Cardiac muscle cell (in vitro differentiated cells and primary cell): ENCODE measurements around the gene CTTNBP2NL. TPM values are rescaled to one million over a fixed set of nuclear protein-coding genes. Genes with fewer than 3 reads are reported as not detected.

Experiments used
- DNase-seq, 2 donors: peaks; one replicate each; pipeline versions ENCODE4 v3.0.0 to v3.0.0-alpha.2; 2010 to 2017; ENCODE audit warnings: low read depth in 1 of 2, low spot score in 1 of 2
- H3K27ac ChIP-seq: fragments of 200-600 bp; sonication (generic); 2 replicates; pipeline ENCODE4 v1.5.1; 2016
- H3K27me3 ChIP-seq: fragments of 200-600 bp; sonication (generic); 2 replicates; pipeline ENCODE4 v1.6.0; 2016; ENCODE audit warnings: control low read depth
- H3K36me3 ChIP-seq: fragments of 200-600 bp; sonication (generic); 2 replicates; pipeline ENCODE4 v1.5.1; 2016; ENCODE audit warnings: control low read depth
- H3K4me1 ChIP-seq: fragments of 200-600 bp; sonication (generic); 2 replicates; pipeline ENCODE4 v1.8.1; 2017; ENCODE audit warnings: low read depth, mild to moderate bottlenecking, mixed run types
- H3K4me3 ChIP-seq: fragments of 200-600 bp; sonication (generic); 2 replicates; pipeline ENCODE4 v1.5.1; 2016; ENCODE audit warnings: mild to moderate bottlenecking
- H3K9me3 ChIP-seq: fragments of 200-600 bp; sonication (generic); 2 replicates; pipeline ENCODE4 v1.5.1; 2017; ENCODE audit warnings: low read depth, mild to moderate bottlenecking, control low read depth
- polyA plus RNA-seq: library from polyadenylated mRNA; unstranded; fragments of >200 nt; fragmentation: Nextera tagmentation; extraction: Ambion mirVana; gene quantifications from 2 replicates; pipeline ENCODE4 v1.2.1, GENCODE V29; 2016
- total RNA-seq: library from RNA; depleted of rRNA; stranded (reverse); fragments of >200 nt; gene quantifications from 2 replicates; pipeline ENCODE4 v1.2.3, GENCODE V29; 2016
- TF ChIP-seq, protein P1 (sequence below): IDR thresholded peaks from 2 replicates; pipeline ENCODE4 v1.5.1; 2012; ENCODE audit warnings: low read depth, mild to moderate bottlenecking, low read length

CTTNBP2NL gene
- total and polyA plus RNA-seq, 2 experiments from 2014 or later, result 9.2 to 13.1 TPM

DNA sequence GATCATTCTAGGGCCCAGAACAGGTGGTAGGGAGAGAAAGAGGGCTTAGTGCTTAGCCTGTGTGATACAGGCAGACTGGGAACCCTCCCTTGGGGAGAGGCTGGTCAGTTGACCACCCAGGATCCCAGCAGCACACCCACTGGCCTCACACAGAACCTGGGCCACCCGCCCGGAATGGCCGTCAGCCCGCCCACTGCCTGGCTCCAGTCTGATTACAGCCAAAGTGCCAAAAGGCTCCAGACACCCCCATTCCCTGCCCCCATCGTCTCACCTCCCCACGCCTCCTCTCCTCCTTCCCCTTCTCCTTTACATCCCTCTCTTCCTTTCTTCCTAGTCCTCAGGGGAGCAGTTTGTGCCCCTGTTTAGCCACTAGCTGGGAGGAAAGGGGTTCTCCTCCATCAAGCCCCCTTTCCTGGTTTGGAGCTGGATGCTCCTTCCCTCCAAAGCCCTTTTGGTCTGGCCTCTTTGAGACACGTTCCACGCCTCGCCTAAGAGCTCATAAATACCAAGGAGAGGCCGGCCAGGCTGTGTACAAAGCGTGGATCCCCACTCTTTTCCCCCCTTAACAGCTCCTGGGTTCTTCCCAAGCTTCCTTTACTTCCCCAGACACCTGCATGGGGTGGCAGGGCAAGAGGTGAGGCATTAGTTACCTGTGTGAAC, 108.1 kb downstream of the CTTNBP2NL start:
- H3K36me3 ChIP-seq, result no peaks in the 10 kb centered on the region
- H3K27ac ChIP-seq, result no peak overlapping the region
- no peaks in the 10 kb centered on the region for H3K4me1 ChIP-seq
- H3K27me3 ChIP-seq, result peaks cover 84% of the 10 kb centered on the region
- TF ChIP-seq, protein P1, sequence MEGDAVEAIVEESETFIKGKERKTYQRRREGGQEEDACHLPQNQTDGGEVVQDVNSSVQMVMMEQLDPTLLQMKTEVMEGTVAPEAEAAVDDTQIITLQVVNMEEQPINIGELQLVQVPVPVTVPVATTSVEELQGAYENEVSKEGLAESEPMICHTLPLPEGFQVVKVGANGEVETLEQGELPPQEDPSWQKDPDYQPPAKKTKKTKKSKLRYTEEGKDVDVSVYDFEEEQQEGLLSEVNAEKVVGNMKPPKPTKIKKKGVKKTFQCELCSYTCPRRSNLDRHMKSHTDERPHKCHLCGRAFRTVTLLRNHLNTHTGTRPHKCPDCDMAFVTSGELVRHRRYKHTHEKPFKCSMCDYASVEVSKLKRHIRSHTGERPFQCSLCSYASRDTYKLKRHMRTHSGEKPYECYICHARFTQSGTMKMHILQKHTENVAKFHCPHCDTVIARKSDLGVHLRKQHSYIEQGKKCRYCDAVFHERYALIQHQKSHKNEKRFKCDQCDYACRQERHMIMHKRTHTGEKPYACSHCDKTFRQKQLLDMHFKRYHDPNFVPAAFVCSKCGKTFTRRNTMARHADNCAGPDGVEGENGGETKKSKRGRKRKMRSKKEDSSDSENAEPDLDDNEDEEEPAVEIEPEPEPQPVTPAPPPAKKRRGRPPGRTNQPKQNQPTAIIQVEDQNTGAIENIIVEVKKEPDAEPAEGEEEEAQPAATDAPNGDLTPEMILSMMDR, result no peak
- no peaks in the 10 kb centered on the region for H3K9me3 ChIP-seq
- H3K4me3 ChIP-seq, result no peak overlapping the region
- no peak for DNase-seq

DNA sequence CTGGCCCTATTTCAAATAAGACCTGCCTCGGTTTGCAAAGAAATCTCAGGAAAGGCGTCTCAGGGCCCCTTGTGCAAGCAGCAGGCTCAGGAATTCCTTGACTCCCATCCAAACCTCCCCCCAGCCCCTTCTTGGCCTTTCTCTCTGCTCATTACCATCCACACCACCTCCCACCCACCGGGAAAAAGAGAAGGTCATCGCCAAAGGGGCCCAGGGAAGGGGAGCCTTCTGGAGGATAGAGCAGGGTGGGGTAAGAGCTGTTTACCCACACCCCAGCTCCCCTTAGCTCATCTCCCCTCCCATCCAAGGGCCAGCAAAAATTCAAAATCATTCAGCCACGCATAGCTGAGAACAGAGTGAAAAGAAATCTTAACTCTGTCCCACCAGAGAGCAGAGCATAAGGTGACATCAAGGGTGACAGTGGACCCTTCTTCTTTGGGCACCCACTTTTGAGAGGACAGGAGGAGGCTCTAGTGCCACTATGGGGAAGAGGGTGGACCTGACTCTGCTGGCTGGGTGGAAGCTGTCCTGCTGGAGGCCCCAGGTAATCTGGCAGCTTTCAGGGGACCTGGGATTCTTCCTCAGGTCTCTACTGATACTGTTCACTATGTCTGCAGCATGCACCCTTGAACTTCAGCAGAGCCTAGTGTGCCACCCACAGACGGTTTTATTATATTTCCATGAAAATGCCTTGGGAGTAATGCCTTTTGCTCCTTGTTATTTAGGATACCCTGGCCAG, 108.8 kb downstream of the CTTNBP2NL start:
- Histone ChIP-seq H3K4me1 (no peaks in the 10 kb centered on the region), H3K4me3 (no peak overlapping the region), H3K9me3 (no peaks in the 10 kb centered on the region), H3K27me3 (peaks cover 84% of the 10 kb centered on the region), H3K27ac (no peak overlapping the region), H3K36me3 (no peaks in the 10 kb centered on the region)
- no peak for DNase-seq
- TF ChIP-seq, protein P1, result no peak

DNA sequence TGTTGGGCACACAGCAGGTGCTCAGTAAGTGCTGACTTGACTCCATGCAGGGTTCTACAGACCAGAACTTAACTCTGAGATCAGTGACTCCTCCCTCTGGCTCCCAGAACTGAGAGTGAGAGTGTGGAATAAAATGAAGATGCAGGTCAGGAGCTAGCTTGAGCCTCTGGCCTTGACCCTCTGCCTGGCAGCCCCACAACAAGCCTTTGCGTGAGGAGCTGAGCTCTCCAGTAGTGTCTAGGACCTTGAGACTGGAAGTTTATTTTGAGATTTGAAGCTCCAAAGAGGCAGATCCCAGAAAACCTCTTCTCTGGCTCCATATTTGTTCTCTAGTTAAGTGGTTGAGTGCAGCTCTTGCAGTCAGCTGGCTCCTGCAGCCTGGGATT, 109.4 kb downstream of the CTTNBP2NL start:
- Histone ChIP-seq H3K27ac (no peak overlapping the region), H3K27me3 (peaks cover 84% of the 10 kb centered on the region), H3K9me3 (no peaks in the 10 kb centered on the region), H3K4me1 (no peaks in the 10 kb centered on the region), H3K4me3 (no peak overlapping the region), H3K36me3 (no peaks in the 10 kb centered on the region)
- DNase-seq, result peak in 1 of 2 donors; percentile 34
- TF ChIP-seq, protein P1, result no peak

DNA sequence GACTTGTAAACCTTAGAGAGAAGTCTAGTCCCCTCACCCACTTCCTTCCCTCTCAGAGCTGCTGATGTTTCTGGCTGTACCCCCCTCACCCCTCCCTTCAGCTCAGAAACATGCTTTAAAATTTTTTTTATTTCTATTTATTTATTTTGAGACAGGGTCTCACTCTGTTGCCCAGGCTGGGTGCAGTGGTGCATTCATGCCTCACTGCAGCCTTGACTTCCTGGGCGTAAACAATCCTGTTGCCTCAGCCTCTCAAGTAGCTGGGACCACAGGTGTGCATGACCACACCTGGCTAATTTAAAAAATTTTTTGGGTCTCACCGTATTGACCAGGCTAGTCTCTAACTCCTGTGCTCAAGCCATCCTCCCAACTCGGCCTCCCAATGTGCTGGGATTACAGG, 109.9 kb downstream of the CTTNBP2NL start:
- no peaks in the 10 kb centered on the region for H3K36me3 ChIP-seq
- no peak overlapping the region for H3K4me3 ChIP-seq
- no peak for DNase-seq
- H3K27ac ChIP-seq, result no peak overlapping the region
- H3K27me3 ChIP-seq, result peaks cover 84% of the 10 kb centered on the region
- H3K9me3 ChIP-seq, result no peaks in the 10 kb centered on the region
- TF ChIP-seq, protein P1, result no peak
- no peaks in the 10 kb centered on the region for H3K4me1 ChIP-seq

DNA sequence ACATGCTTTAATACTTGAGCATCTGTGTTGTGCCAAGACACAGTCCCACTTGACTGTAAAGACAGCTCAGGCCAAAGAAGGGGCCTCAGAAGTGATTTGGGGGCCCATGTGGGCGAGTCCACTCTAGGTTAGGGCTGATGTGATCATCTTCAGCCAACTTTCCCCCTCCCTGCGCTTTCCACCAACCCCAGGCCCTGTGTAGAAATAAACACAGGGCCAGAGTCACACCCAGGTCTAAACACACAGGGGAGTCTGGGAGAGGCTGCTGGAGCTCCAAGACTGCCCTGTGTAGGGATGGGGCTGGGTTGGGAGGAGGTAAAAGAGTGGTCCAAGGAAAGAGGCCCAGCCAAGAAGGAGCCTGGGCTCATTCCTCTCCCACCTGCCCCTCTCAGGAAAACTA, 110.3 kb downstream of the CTTNBP2NL start:
- Histone ChIP-seq H3K36me3 (no peaks in the 10 kb centered on the region), H3K27me3 (peaks cover 84% of the 10 kb centered on the region)
- no peak for DNase-seq

More for the DNA sequence above, 110.3 kb downstream of the CTTNBP2NL start:
- TF ChIP-seq, protein P1, result no peak
- Histone ChIP-seq H3K4me1 (no peaks in the 10 kb centered on the region), H3K9me3 (no peaks in the 10 kb centered on the region), H3K4me3 (no peak overlapping the region), H3K27ac (no peak overlapping the region)
